HG03025 (cell line): ENCODE measurements around the gene LRFN4.

Experiments
- ATAC-seq: cut with Tn5 transposase; IDR thresholded peaks from one replicate; pipeline ENCODE4 v1.9.1; 2021; ENCODE audit warnings: mild to moderate bottlenecking, moderate library complexity; ENCODE audit not compliant: unreplicated experiment, low FRiP score

LRFN4 gene

DNA sequence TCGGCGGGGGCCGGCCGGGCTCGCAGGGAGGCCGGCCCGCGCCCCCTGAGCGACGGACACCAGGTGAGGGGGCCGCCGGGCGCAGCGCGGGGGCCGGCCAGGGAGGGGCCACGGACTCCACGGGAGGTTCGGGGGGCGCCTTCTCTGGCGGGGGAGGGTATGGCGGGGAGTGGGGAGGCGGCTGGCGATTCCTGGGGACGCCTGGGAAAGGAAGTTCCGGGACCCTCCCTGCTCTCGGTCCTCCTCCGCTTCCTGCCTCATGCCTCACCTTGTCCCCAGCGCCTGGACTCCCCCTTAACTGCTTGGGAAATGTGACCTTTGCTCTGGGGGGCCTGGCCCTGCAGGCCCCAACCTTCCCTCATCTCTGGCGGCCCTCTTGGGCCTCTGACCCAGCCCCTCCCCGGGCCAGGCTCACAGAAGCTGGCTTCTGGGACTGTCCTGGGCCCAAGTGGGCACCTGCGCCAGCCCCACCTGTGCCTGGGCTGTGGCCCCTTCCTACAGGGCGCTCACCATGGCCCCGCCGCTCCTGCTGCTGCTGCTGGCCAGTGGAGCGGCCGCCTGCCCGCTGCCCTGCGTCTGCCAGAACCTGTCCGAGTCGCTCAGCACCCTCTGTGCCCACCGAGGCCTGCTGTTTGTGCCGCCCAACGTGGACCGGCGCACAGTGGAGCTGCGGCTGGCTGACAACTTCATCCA lies 516 bp downstream of the LRFN4 start:
- peak; percentile 2 for ATAC-seq

DNA sequence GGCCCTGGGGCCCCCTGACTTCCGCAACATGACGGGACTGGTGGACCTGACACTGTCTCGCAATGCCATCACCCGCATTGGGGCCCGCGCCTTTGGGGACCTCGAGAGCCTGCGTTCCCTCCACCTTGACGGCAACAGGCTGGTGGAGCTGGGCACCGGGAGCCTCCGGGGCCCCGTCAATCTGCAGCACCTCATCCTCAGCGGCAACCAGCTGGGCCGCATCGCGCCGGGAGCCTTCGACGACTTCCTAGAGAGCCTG lies 992 bp downstream of the LRFN4 start:
- ATAC-seq: no peak

DNA sequence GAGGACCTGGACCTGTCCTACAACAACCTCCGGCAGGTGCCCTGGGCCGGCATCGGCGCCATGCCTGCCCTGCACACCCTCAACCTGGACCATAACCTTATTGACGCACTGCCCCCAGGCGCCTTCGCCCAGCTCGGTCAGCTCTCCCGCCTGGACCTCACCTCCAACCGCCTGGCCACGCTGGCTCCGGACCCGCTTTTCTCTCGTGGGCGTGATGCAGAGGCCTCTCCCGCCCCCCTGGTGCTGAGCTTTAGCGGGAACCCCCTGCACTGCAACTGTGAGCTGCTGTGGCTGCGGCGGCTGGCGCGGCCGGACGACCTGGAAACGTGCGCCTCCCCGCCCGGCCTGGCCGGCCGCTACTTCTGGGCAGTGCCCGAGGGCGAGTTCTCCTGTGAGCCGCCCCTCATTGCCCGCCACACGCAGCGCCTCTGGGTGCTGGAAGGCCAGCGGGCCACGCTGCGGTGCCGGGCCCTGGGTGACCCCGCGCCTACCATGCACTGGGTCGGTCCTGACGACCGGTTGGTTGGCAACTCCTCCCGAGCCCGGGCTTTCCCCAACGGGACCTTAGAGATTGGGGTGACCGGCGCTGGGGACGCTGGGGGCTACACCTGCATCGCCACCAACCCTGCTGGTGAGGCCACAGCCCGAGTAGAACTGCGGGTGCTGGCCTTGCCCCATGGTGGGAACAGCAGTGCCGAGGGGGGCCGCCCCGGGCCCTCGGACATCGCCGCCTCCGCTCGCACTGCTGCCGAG lies 1.5 kb downstream of the LRFN4 start:
- ATAC-seq: no peak

DNA sequence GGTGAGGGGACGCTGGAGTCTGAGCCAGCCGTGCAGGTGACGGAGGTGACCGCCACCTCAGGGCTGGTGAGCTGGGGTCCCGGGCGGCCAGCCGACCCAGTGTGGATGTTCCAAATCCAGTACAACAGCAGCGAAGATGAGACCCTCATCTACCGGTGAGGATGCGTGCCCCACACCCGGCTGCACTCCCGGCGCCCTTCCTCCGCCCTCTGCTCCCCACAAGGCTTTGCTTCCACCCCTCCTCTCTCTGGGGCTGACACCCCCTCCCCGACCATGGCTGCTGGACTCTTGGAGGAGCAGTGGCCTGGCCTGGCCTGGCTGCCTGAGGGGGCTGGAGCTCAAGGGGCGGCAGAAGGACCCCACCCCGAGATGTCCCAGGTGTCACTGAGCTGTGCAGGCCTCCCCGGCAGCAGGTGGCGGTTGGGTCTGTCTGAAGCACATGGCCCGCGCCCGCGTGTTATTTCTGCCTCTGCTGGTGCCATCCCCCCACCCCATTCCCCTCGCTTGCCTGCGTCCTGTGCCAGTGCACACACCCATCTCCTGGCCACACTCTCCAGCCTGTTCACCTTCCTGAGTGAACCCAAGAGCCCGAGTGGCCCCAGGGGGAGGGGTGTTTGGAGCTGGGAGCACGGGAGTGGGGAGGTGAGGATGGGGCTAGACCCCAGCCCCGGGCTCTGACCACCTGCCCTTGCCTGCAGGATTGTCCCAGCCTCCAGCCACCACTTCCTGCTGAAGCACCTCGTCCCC lies 2.2 kb downstream of the LRFN4 start:
- no peak for ATAC-seq

DNA sequence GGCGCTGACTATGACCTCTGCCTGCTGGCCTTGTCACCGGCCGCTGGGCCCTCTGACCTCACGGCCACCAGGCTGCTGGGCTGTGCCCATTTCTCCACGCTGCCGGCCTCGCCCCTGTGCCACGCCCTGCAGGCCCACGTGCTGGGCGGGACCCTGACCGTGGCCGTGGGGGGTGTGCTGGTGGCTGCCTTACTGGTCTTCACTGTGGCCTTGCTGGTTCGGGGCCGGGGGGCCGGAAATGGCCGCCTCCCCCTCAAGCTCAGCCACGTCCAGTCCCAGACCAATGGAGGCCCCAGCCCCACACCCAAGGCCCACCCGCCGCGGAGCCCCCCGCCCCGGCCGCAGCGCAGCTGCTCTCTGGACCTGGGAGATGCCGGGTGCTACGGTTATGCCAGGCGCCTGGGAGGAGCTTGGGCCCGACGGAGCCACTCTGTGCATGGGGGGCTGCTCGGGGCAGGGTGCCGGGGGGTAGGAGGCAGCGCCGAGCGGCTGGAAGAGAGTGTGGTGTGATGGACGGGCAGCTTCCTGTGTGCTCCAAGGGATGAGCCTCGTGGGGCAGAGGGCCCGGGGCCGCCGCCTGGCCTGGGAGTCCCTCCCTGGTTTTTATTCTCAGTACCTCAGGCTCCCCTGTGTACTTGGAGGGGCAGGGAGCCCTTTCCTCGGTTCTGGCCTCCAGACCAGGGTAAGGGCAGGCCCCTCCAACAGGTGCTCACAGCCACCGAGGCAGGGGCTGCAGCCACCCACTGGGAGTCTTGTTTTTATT lies 3.0 kb downstream of the LRFN4 start:
- no peak for ATAC-seq

DNA sequence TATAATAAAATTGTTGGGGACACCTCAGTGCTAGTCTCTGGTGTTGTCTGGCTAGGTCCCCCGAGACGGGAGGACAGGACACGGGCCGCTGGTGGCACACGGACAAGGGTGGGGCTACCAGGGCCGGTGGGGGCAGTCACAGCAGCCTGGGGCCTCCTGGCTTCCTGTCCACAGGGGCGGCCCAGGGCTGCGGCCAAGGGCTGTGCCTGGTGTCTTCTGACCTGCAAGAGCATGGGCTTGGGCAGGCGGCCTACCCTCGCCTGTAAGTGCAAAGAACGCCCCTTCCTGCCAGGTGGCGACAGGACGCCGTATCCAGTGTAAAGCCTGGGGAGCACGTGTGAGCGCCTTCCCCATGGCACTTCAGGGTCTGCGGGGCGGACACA lies 3.6 kb downstream of the LRFN4 start:
- no peak for ATAC-seq

DNA sequence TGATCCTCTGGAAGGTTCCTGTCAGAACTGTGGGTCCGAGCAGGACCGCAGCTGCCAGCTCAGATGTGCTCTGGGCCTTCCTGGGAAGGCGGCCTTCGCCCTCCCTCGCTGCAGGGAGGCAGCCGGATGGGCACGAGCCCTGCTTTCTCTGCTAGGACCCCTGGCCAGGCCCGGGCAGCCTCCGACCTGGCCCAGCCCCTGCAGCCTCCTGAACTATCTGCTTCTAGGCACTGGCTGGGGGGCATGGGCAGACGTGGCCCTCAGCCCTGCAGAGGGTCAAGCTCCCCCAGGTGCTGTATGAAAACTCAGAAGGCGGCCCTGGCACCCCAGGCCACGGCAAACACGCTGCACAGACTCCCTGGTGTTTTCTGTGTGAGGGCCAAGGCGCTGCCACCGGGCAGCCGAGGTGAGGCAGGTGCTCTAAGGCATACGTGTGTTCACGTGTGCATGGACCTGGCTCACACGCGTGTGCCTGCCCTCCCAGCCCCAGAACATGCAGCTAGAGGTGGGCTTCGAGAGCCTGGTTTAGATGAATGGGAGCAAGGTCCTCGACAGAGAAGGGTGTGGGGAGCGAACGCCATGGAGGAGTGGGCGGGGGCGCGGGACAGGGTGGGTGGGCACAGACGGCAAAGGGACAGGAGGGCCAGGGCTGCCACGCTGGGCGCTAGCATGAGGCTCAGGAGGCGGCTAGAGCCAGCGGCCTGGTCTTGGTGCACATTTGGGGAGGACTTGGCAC lies 4.3 kb downstream of the LRFN4 start:
- no peak for ATAC-seq

DNA sequence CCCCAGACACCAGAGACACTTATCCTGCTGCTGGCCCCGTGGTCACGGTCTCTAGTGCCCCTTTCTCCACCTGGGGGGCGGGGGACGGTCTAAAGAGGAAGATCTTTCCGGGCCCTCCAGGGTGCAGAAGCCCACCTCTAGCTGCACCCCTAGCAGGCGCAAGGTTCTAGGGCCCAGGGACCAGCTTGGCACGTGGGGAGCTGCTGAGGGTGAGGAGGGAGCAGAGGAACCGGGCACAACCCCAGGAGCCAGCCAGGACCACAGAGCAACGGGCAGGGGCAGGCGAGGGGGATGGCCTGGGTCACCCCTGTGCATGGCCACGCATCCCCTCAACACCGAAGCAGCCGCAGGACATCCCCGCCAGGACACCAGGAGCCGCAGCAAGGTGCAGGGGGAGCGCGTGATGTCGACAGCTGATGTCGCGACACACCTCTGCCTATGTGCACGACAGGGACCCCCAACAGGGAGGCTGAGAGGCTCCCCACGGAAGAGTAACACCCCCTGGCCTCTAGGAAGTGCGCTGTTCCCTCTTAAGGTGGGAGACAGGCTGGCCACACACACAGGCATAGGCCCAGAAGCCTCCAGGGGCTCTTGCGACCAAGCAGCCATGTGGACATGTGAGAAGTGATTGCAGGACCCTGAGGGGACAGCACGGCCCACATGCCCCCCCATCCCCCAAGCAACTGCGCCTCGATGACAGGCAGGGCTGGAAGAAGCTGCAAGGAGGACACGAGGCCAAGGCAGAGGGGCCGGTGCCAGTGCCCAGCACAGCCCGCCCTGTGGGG lies 5.1 kb downstream of the LRFN4 start:
- no peak for ATAC-seq

DNA sequence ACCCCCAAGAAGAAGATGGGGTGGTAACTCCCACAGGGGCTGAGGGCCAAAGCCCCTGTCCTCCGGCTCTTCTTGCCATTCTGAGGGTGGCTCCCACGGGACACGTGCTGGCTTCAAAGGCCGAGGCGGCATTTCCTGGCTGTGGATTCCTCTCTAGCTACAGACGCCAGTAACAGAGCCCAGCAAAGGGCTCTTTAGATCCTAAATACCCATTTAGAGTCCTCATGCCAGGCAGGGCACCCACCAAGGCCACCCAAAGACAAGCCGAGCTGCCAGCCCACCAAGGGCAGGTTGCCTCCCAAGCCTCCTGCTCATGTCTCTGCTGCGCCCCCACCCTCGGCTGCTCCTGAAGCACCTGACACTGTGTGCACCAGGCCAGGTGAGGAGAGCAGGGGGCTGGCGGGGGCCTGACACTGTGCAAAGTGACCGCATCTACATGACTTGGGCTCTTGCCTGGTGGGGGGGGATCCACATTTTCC lies 5.7 kb downstream of the LRFN4 start:
- ATAC-seq: no peak

DNA sequence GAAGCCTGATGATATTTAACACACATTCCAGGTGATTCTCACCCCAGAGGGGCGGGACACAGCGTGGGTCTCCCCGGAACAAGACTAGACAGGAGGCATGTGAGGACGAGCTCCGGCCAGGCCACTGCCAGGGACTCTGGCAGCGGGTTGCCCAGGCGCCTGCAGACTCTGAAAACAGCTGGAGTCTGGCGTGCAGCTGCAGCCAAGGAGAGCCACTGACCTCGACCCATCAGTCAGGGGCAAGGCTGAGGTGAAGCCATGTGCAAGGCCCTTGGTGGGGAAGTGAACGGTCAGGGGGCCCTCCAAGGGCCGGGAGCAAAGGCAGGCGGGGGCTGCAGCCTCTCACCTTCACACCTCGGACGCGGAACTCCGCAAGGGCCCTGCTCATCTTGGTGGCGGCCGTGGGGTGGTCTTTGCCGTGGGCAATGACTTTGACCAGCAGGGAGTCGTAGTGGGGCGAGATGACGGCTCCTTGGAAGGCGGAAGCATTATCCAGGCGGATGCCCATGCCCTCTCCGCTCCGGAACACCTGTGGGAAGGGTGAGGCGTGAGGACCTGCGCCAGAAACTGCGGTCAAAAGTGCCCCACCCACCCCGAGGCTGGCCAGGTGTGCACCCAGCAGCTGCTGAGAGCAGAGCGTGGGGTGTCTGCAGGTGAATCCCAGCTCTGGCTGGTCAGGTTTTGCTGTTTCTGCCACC lies 6.7 kb downstream of the LRFN4 start:
- no peak for ATAC-seq

DNA sequence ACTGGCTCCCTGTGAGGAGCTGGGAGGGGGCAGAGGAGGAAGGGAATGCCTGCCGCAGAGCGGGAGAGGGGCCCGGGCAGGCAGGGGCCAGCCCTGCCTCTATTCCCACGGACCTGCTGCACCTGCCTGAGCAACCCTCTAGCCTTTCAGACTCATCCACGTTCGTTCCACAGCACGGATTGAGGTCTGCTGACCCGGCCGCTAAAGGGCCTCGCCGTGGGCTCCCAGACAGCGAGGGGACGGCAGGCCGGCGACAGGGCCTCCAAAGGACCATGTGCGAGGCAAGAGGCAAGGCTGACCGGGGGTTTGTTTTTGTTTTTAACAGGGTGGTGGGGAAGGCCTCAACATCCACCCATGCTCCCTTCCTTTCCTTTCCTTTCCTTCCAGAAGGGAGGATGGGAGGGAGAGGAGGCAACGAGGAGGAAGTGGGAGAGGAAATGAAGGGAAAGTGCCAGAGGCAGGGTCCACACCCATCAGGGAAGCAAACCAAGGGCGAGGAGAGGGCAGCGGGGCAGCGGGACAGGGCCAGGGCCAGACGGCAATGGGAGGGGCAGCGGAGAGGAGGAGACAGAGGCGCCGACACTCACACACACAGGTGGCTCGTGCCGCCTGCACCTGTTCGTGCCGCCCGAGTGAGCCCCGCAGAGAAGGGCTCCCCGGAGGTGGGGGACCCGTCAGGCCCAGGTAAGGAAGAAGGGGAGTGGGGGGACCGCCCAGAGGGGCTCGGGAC lies 7.5 kb downstream of the LRFN4 start:
- no peak for ATAC-seq

DNA sequence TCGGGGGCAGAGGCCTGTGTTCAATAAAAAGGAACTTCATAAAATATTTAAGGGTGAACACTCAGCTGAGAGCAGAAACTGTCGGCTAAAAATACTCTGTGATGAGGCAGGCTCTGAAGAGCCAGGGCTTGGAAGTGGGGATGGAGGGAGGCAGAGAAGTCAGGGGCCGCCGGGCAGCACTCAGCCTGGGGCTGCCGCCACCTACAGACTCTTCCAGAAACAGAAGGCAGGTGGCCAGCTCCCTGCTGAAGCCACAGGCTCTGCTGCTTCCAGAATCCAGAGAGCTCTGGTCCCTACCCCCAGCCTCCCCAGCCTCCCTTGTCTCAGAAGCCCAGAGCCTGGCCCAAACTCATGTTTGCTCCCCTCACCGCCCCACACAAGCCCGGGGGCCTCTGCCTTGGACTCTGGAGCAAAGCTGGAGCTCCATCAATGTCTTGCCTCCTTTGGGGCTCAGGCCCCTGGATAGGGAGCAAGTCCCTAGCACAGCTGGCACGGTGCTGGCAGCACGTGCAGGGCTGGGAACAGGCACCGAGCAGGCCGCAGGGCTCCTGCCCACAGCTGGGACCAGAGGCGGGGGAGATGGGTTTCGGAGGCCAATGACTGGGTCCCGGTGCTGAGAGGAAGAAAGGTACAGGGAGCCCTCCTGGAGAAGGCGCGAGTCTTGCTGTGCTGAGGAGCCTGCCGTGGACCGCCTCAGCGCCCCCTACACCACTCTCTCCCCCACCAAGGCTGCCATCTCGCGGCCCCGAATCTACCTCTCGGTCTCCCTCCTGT lies 8.2 kb downstream of the LRFN4 start:
- ATAC-seq: no peak

DNA sequence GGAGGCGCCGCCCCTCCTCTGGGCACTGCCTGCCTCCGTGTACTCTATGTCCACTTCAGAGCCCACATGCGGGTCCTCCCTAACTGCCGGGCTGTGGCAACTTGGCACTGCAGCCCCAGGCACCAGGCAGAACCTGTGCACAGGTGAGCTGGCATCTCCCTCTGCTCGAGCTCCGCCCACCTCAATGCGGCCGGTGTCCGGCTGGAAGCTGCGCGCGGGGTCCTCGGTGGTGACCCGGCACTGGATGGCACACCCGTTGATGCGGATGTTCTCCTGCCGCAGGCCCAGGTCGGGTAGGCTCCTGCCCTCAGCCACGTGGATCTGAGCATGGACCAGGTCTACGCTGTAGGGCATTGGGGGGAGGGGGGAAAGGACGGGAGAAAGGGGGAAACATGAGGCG lies 9.1 kb downstream of the LRFN4 start:
- ATAC-seq: no peak

DNA sequence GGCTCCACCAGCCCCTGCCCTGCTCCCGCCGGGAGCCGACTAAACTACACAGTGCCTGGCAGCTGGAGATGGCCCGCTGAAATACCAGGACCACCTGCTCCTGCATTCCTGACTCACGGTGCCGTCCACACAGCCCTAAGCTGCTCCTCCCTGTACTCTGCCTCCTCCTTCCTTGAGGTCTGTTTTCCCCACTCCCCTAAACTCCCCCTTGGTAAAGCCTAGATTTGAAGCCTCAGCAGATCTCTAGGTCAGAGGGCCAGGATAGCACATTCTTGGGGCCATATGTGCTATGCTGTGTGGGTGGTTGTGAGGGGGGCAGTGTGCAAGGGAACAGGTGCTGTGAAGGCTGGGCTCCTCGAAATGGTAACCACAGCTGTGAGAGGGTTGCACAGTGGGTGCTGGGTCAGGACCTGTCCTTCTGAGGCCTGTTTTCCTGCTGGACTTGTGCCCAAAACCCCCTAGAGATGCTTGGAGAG lies 9.7 kb downstream of the LRFN4 start:
- ATAC-seq: no peak

DNA sequence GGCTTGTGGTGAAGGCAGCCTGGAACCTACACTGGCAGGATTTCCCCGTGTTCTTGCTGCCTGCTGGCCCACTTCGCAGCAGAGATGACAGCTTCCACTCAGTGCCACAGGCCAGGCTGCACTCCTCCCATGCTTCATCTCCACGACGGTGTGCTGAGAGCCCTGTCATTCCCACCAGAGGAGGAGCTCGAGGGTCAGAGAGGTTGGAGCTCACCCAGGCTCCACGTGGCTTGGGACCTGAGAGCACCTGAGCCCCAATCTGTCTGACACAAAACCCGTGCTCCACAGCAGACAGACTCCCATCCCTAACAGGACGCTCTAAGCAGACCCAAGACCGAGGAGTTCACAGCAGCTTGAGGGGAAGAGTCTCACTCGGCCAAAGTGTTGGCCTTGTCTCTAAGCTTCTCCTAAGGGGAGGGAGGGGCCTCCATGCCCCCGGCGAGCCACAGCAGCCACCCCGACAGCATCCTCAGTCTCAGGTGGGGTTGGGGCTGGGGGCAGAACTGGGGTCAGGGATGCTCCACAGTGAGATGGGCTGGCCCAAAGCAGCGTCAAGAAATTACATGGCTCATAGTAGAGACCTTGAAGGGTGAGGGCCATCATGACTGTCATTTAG lies 10.7 kb downstream of the LRFN4 start:
- ATAC-seq: no peak

DNA sequence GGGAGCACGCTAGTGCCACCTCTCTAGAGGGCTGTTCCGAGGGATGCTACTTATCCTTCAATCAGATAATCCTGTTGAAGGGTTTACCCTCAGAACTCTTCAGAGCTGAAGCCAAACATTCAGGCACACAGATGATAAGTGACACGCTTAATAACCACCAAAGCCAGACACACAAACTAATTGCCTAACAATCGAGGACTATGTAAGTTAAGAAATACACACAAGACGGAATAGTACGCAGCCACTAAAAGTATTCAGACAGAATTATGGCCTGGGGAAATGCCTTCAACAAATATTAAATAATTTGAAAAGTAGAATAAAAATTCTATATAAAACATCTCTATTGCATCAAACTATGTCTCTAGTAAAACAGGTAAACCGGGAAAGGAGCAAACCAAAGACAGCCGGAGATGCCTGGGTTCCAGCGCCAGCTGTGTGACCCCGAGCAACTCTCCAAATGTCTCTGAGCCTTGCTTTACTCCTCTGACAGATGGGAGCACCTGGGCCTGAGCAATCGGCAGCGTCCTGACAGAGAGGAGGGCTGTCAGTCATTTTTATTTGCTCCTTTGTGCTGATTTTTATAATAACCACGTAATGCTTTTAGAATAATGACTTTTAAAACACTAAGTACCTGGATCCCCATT lies 11.3 kb downstream of the LRFN4 start:
- no peak for ATAC-seq
